Measurements from ENCODE around the gene VKORC1L1. TPM values are rescaled to one million over a fixed set of nuclear protein-coding genes. Genes with fewer than 3 reads are reported as not detected.

The VKORC1L1 gene
- total RNA-seq, 1 donor from 2014 or later: 16.0 TPM

DNA sequence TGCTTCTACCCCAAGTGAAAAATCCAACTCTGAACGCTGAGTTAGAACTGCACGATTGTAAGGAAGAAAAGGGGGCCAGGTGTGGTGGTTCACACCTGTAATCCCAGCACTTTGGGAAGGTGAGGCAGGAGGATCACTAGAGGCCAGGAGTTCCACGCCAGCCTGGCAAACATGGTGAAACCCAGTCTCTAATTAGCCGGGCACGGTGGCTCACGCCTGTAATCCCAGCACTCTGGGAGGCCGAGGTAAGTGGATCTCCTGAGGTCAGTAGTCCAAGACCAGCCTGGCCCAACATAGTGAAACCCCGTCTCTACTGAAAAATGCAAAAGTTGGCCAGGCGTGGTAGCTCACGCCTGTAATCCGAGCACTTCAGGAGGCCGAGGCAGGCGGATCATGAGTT, 100.1 kb downstream of the VKORC1L1 start:
- Histone ChIP-seq H3K9me3 (ENCODE audit: low read depth) (no peaks in the 10 kb centered on the region), H3K4me1 (no peaks in the 10 kb centered on the region), H3K4me3 (no peak overlapping the region), H3F3A (ENCODE audit: low read depth) (no peaks in the 10 kb centered on the region), H3K4me2 (no peak overlapping the region), H3K27ac (no peak overlapping the region), H3K79me2 (ENCODE audit: low read depth) (no peaks in the 10 kb centered on the region), H3K36me3 (no peaks in the 10 kb centered on the region), H4K20me1 (ENCODE audit: low read depth) (no peaks in the 10 kb centered on the region), H3K27me3 (no peaks in the 10 kb centered on the region), H2AFZ (replicated peaks) (no peak overlapping the region), H3K9ac (no peak overlapping the region)
- TF ChIP-seq, protein P1, sequence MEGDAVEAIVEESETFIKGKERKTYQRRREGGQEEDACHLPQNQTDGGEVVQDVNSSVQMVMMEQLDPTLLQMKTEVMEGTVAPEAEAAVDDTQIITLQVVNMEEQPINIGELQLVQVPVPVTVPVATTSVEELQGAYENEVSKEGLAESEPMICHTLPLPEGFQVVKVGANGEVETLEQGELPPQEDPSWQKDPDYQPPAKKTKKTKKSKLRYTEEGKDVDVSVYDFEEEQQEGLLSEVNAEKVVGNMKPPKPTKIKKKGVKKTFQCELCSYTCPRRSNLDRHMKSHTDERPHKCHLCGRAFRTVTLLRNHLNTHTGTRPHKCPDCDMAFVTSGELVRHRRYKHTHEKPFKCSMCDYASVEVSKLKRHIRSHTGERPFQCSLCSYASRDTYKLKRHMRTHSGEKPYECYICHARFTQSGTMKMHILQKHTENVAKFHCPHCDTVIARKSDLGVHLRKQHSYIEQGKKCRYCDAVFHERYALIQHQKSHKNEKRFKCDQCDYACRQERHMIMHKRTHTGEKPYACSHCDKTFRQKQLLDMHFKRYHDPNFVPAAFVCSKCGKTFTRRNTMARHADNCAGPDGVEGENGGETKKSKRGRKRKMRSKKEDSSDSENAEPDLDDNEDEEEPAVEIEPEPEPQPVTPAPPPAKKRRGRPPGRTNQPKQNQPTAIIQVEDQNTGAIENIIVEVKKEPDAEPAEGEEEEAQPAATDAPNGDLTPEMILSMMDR (IDR thresholded peaks at IDR 0.05): no peak
- TF ChIP-seq EZH2 (IDR thresholded peaks at IDR 0.05) (no peak), EZH2phosphoT487 (IDR thresholded peaks at IDR 0.05) (no peak)
- H3K9me3 Mint-ChIP-seq: no peaks in the 10 kb centered on the region
- H3K27me3 Mint-ChIP-seq (ENCODE audit: insufficient read depth, low read depth): peaks cover 3% of the 10 kb centered on the region
- DNase-seq (ENCODE audit: low spot score): no peak
- no peaks in the 10 kb centered on the region for H3K4me1 Mint-ChIP-seq
- peaks cover 20% of the 10 kb centered on the region for H3K36me3 Mint-ChIP-seq
- H3K27ac Mint-ChIP-seq: no peak overlapping the region
- H3K4me3 Mint-ChIP-seq: no peak overlapping the region

DNA sequence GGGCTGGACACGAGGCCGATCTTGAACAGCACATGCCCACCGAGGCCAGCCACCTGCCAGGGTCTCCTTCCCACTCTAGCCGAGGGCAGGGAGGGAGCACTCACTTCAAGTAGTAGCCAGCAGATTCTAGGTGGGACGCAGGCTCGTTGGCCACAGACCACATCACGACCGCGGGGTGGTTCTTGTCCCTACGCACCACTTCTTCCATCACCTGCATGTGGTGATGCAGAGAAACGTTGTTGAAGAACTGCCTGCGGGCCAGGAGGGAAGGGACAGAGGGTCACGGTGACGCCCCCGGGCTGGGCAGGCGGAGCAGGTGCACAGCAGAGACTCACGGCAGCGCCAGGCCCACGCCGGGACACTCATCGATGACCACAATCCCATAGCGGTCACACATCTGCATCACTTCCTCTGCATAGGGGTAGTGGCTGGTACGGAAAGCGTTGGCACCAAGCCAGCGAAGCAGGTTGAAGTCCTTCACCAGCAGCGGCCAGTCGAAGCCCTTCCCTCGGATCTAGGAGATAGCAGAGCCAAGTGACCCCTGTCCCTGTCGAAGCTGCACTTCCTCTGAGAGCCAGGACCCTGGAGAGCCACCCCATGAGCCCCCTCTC, 101.4 kb downstream of the VKORC1L1 start:
- peaks cover 24% of the 10 kb centered on the region for H3K36me3 Mint-ChIP-seq
- H3K36me3 ChIP-seq: no peaks in the 10 kb centered on the region
- no peak overlapping the region for H2AFZ ChIP-seq (replicated peaks)

DNA sequence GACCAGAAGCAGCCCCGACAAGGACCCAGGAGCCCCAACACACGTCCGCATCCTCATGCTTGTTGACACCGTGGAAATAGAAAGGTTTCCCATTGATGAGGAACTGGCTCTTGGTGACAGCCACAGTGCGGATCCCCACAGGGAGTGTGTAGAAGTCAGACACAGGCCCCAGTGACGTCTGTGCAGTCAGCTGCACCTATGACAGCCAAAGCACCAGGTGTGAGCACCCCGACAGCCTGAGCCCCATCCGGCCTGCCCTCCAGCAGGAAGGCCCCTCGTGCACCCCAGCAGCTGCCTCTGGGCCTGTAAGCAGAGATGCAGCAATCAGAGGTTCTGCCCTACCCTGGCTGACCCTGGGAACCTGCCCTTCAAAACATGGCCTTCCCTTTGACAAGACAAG, 102.0 kb downstream of the VKORC1L1 start:
- Mint-ChIP-seq H3K4me1 (no peaks in the 10 kb centered on the region), H3K36me3 (peaks cover 19% of the 10 kb centered on the region), H3K27ac (no peak overlapping the region), H3K27me3 (ENCODE audit: insufficient read depth, low read depth) (peaks cover 3% of the 10 kb centered on the region), H3K4me3 (no peak overlapping the region), H3K9me3 (no peaks in the 10 kb centered on the region)
- Histone ChIP-seq H3K4me1 (no peaks in the 10 kb centered on the region), H3K27ac (no peak overlapping the region), H3F3A (ENCODE audit: low read depth) (no peaks in the 10 kb centered on the region), H3K36me3 (no peaks in the 10 kb centered on the region), H3K9me3 (ENCODE audit: low read depth) (no peaks in the 10 kb centered on the region), H2AFZ (replicated peaks) (no peak overlapping the region), H3K4me3 (no peak overlapping the region), H3K4me2 (no peak overlapping the region), H4K20me1 (ENCODE audit: low read depth) (no peaks in the 10 kb centered on the region), H3K79me2 (ENCODE audit: low read depth) (peaks cover 2% of the 10 kb centered on the region), H3K27me3 (no peaks in the 10 kb centered on the region), H3K9ac (no peak overlapping the region)
- TF ChIP-seq, protein P1 (IDR thresholded peaks at IDR 0.05): no peak
- TF ChIP-seq EZH2 (IDR thresholded peaks at IDR 0.05) (no peak), EZH2phosphoT487 (IDR thresholded peaks at IDR 0.05) (no peak)
- no peak for DNase-seq (ENCODE audit: low spot score)

More for the DNA sequence above, 101.4 kb downstream of the VKORC1L1 start:
- H3K9me3 Mint-ChIP-seq: no peaks in the 10 kb centered on the region
- no peaks in the 10 kb centered on the region for H3K4me1 Mint-ChIP-seq
- H3K4me1 ChIP-seq: no peaks in the 10 kb centered on the region
- TF ChIP-seq EZH2 (IDR thresholded peaks at IDR 0.05): no peak
- no peak for TF ChIP-seq EZH2phosphoT487 (IDR thresholded peaks at IDR 0.05)
- TF ChIP-seq, protein P1 (IDR thresholded peaks at IDR 0.05): no peak
- no peak for DNase-seq (ENCODE audit: low spot score)
- H3K27ac Mint-ChIP-seq: no peak overlapping the region
- H4K20me1 ChIP-seq (ENCODE audit: low read depth): no peaks in the 10 kb centered on the region
- no peak overlapping the region for H3K9ac ChIP-seq
- H3K4me3 Mint-ChIP-seq: no peak overlapping the region
- no peaks in the 10 kb centered on the region for H3K27me3 ChIP-seq
- H3K27ac ChIP-seq: no peak overlapping the region
- no peak overlapping the region for H3K4me3 ChIP-seq
- no peaks in the 10 kb centered on the region for H3K79me2 ChIP-seq (ENCODE audit: low read depth)
- H3K4me2 ChIP-seq: no peak overlapping the region
- H3F3A ChIP-seq (ENCODE audit: low read depth): no peaks in the 10 kb centered on the region
- no peaks in the 10 kb centered on the region for H3K9me3 ChIP-seq (ENCODE audit: low read depth)
- H3K27me3 Mint-ChIP-seq (ENCODE audit: insufficient read depth, low read depth): peaks cover 3% of the 10 kb centered on the region

All from neural progenitor cell (in vitro differentiated cells).